Liver (tissue), 9 donors: ENCODE results near the gene FSD2. TPM values are rescaled to one million over a fixed set of nuclear protein-coding genes. Genes with fewer than 3 reads are reported as not detected.
"Not testable (repeated sequence)": the region's sequence is repeated elsewhere in the genome, so short reads cannot be mapped to it uniquely, and the experiment has no call there.

Experiments
- DNase-seq: peaks from one replicate; pipeline ENCODE4 v3.0.0-alpha.2; 2017; ENCODE audit warnings: low spot score
- H3K27ac ChIP-seq, 2 donors: one replicate each; pipeline ENCODE4 v1.7.0; 2013; ENCODE audit warnings: inconsistent platforms in 2 of 2, low read length in 2 of 2, control low read depth in 1 of 2, low read depth in 1 of 2, mild to moderate bottlenecking in 1 of 2
- H3K27me3 ChIP-seq, 4 donors: one replicate each; pipeline versions ENCODE4 v1.6.1 to v1.7.0; 2013; ENCODE audit warnings: low read length in 3 of 4, inconsistent platforms in 1 of 4, mild to moderate bottlenecking in 1 of 4, moderate library complexity in 1 of 4; ENCODE audit not compliant: control insufficient read depth in 4 of 4, insufficient read depth in 4 of 4
- H3K36me3 ChIP-seq, 4 donors: one replicate each; pipeline versions ENCODE4 v1.6.1 to v1.7.0; 2013; ENCODE audit warnings: low read length in 3 of 4, mild to moderate bottlenecking in 3 of 4, low read depth in 1 of 4, moderate library complexity in 1 of 4; ENCODE audit not compliant: control insufficient read depth in 4 of 4, insufficient read depth in 3 of 4
- H3K4me1 ChIP-seq, 4 donors: one replicate each; pipeline versions ENCODE4 v1.6.1 to v1.7.0; 2013; ENCODE audit warnings: low read length in 3 of 4, mild to moderate bottlenecking in 3 of 4, moderate library complexity in 1 of 4; ENCODE audit not compliant: control insufficient read depth in 4 of 4, insufficient read depth in 4 of 4
- H3K4me3 ChIP-seq, 3 donors: one replicate each; pipeline versions ENCODE4 v1.6.1 to v1.7.0; 2013; ENCODE audit warnings: low read length in 3 of 3, control low read depth in 1 of 3, low read depth in 1 of 3, mild to moderate bottlenecking in 1 of 3
- H3K9ac ChIP-seq, 2 donors: one replicate each; pipeline ENCODE4 v1.7.0; 2013; ENCODE audit warnings: low read length in 2 of 2, mild to moderate bottlenecking in 2 of 2, moderate library complexity in 2 of 2, control low read depth in 1 of 2, low read depth in 1 of 2
- H3K9me3 ChIP-seq, 4 donors: one replicate each; pipeline versions ENCODE4 v1.6.1 to v1.7.0; 2013; ENCODE audit warnings: low read length in 3 of 4; ENCODE audit not compliant: control insufficient read depth in 4 of 4
- WGBS: extraction: QIAGEN DNeasy Blood & Tissue Kit; methylation state at CpG from one replicate; pipeline ENCODE4 v1.1.7; 2013; 5-methylcytosine and 5-hydroxymethylcytosine counted together
- polyA plus RNA-seq, 2 donors: library from polyadenylated mRNA; stranded (reverse) in 1 of 2; unstranded in 1 of 2; fragments of 200-250 nt in 1 of 2; fragments of >200 nt in 1 of 2; fragmentation: Nextera tagmentation in 1 of 2; extraction: Ambion mirVana in 1 of 2; gene quantifications; one replicate each; pipeline versions ENCODE4 v1.2.1 to v1.2.3, GENCODE V29; 2013 to 2015
- total RNA-seq, 2 donors: library from RNA; depleted of rRNA; stranded (reverse); fragments of >200 nt; gene quantifications; one replicate each; pipeline ENCODE4 v1.2.3, GENCODE V29; 2014
- donor health status: healthy.
- donor health status: healthy.
- donor health status: healthy.
- donor health status: healthy.
- donor health status: healthy.

FSD2 gene
- total and polyA plus RNA-seq, 4 donors = under 0.01 to 0.10 (median 0.05) TPM; not detected in 1

GRCh38 chr15:82705856-82706255 is 100.0 kb downstream of the FSD2 start:
- not testable (repeated sequence) for H3K36me3 ChIP-seq, H3K27ac ChIP-seq, H3K4me3 ChIP-seq, H3K9ac ChIP-seq, DNase-seq, H3K9me3 ChIP-seq, H3K27me3 ChIP-seq
- H3K4me1 ChIP-seq = peaks cover 6 to 12% (median 11%) of the 10 kb centered on the region in 4 donors
- WGBS = 83% methylated on average over 8 of the region's 8 CpGs

Other genes with a start within 250 kb of the FSD2 start
- gene CPEB1, start 158.7 kb downstream of the FSD2 start, total RNA-seq = under 1 TPM; under 0.01 to 0.14 TPM
- gene CPEB1, start 158.7 kb downstream of the FSD2 start, polyA plus RNA-seq = under 1 TPM in 1 of 2 donors, not detected in 1; 0.05 TPM
- under 1 TPM in 1 of 2 donors, not detected in 1; 0.33 TPM for gene AP3B2, start 96.2 kb downstream of the FSD2 start, total RNA-seq
- gene AP3B2, start 96.2 kb downstream of the FSD2 start, polyA plus RNA-seq = under 1 TPM in 1 of 2 donors, not detected in 1; 0.10 TPM
- gene WHAMM, start 3.6 kb upstream of the FSD2 start, total RNA-seq = 1 to 10 TPM; 3.8 to 4.0 TPM
- 1 to 10 TPM; 2.5 TPM for gene WHAMM, start 3.6 kb upstream of the FSD2 start, polyA plus RNA-seq
- gene HOMER2, start 146.7 kb upstream of the FSD2 start, total RNA-seq = 10 to 100 TPM in 1 of 2 donors, 1 to 10 TPM in 1; 4.3 to 62.0 TPM
- 10 to 100 TPM; 22.1 to 25.0 TPM for gene HOMER2, start 146.7 kb upstream of the FSD2 start, polyA plus RNA-seq
- gene RAMAC, start 180.1 kb upstream of the FSD2 start, total RNA-seq = 10 to 100 TPM; 12.9 to 26.1 TPM
- gene RAMAC, start 180.1 kb upstream of the FSD2 start, polyA plus RNA-seq = 10 to 100 TPM; 10.0 to 20.3 TPM
- gene C15orf40, start 205.6 kb upstream of the FSD2 start, total RNA-seq = 10 to 100 TPM in 1 of 2 donors, 1 to 10 TPM in 1; 9.0 to 13.6 TPM
- gene C15orf40, start 205.6 kb upstream of the FSD2 start, polyA plus RNA-seq = 10 to 100 TPM in 1 of 2 donors, 1 to 10 TPM in 1; 7.3 to 25.2 TPM